ENCODE results near the gene EWSR1.
A peak's percentile ranks its signal among the peaks of the same experiment; 100 is the strongest.

The EWSR1 gene

DNA sequence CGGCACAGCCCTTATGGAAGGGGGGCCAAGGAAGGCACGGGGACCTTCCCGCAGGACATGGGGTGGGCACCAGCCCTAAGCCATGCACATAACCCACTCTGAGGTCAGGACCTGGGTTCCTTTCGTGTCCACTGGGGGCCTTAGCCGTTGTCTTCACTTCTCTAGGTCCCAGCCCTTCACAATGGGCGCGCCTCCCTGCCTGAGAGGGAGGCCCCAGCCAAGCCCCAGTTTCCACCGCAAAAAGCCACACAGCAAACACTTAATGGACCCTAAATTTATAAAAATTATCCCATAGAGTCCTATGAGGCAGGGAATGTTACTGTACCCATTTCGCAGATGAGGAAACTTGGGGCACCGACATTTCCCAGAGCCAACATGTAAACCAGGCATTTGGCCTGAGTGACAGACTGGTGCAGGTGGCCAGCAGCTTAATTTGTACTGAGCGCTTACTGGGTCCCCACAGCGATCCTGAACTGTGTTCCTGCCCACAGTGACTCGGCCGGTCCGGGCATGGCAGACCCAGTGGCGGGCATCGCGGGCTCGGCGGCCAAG, 39.6 kb downstream of the EWSR1 start:
- DNase-seq, result no peak

DNA sequence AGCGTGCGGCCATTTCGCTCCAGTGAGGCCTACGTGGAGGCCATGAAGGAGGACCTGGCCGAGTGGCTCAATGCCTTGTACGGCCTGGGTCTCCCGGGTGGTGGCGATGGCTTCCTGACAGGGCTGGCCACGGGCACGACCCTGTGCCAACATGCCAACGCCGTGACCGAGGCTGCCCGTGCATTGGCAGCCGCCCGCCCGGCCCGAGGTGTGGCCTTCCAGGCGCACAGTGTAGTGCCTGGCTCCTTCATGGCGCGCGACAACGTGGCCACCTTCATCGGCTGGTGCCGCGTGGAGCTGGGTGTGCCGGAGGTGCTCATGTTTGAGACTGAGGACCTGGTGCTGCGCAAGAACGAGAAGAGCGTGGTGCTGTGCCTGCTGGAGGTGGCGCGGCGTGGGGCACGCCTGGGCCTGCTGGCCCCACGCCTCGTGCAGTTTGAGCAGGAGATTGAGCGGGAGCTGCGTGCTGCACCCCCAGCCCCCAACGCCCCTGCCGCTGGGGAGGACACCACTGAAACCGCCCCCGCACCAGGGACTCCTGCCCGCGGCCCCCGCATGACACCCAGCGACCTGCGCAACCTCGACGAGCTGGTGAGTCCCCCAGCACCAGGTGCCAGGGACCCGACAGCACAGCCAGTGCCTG, 40.2 kb downstream of the EWSR1 start:
- DNase-seq, result peak; percentile 9

DNA sequence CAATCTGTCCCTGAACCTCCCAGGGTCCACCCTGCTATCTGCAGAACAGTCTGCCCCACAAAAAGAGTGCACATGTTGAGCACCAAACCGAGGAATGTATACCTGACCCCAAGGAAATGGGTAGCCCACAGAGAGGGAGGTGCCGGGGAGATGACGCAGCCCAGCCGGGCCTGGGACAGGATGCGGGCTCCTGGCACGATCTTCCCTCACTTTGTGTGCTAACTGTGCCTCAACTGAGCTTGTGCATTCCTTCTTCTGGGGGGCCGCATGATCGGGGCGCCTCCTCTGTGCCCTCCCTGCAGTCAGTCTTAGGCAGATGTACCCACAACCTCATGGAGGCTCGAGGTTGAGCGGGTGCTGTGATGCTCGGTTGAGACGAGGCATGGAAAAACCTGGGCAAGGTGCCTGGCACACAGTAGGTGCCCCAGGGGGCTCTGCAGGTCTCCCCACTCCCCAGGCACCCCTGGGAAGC, 40.8 kb downstream of the EWSR1 start:
- no peak for DNase-seq

- DNase-seq, result peak; percentile 23
These were observed 41.4 kb downstream of the EWSR1 start for GRCh38 chr22:29309332-29310064.

DNA sequence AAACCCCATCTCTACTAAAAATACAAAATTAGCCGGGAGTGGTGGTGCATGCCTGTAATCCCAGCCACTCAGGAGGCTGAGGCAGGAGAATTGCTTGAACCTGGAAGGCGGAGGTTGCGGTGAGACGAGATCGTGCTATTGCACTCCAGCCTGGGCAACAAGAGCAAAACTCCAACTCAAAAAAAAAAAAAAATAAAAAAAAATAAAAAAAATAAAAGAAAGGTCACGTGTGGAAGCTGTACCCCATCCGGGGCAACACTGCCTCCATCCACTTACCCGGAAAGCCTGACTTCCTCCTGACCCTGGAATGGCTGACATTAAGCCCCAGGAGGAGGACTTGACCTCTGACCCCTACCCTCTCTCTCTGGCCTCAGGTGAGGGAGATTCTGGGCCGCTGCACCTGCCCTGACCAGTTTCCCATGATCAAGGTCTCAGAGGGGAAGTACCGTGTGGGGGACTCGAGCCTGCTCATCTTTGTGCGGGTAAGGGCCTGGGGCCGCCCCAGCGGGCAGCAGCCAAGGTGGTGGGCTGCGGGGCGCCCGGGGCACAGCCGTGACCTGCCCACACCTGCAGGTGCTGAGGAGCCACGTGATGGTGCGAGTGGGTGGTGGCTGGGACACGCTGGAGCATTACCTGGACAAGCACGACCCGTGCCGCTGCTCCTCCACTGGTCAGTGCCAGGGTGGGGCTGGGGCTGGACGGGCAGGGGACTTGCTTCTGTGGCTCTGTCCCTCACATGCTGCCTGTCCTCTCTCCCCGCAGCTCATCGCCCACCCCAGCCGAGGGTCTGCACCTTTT, 42.2 kb downstream of the EWSR1 start:
- no peak for DNase-seq

DNA sequence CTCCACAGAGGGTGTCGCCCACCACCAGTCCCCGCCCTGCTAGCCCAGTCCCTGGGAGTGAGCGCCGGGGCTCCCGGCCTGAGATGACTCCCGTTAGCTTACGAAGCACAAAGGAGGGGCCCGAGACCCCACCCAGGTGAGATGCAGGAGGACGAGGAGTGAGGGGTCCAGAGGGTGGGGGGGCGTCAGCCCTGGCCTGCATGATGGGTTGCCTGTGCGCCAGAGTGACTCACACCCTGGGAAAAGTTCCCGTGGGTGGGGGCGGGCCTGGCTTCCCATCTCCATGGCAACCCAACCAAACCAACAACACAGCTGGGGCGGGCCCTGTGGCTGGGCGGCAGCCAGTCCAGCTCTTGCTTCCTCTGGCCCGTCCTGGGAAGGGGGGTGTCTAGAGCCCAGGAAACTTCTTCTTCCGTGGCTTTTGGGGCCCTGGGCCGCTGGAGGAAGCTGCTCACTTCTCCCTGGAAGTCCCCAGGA, 42.8 kb downstream of the EWSR1 start:
- DNase-seq, result peak; percentile 93

DNA sequence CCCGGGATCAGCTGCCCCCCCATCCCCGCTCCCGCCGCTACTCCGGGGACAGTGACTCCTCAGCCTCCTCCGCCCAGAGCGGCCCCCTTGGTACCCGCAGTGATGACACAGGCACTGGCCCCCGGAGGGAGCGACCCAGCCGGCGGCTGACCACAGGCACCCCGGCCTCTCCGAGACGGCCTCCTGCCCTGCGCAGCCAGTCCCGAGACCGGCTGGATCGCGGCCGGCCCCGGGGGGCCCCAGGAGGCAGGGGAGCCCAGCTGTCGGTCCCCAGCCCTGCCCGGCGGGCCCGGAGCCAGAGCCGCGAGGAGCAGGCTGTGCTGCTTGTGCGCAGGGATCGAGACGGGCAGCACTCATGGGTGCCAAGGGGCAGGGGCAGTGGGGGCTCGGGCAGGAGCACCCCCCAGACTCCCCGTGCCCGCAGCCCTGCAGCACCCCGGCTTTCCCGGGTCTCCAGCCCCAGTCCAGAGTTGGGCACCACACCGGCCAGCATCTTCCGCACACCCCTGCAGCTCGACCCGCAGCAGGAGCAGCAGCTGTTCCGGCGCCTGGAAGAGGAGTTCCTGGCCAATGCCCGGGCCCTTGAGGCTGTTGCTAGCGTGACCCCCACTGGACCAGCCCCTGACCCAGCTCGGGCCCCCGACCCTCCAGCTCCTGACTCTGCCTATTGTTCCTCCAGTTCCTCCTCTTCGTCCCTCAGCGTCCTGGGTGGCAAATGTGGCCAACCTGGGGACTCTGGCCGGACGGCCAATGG, 43.6 kb downstream of the EWSR1 start:
- DNase-seq, result peak; percentile 29

GRCh38 chr22:29312218-29313125, 44.4 kb downstream of the EWSR1 start:
- peak; percentile 17 for DNase-seq

- peak; percentile 64 for DNase-seq
These were observed 45.1 kb downstream of the EWSR1 start for GRCh38 chr22:29313126-29313575.

- DNase-seq, result peak; percentile 46
These were observed 45.8 kb downstream of the EWSR1 start for GRCh38 chr22:29313576-29314466.

GRCh38 chr22:29314537-29315285, 46.6 kb downstream of the EWSR1 start:
- DNase-seq, result peak; percentile 79

- DNase-seq, result peak; percentile 64
These were observed 47.4 kb downstream of the EWSR1 start, which contains the start of gene RASL10A for GRCh38 chr22:29315286-29316140. TSS of gene RASL10A (minus strand) at chr22:29315697. CDS start at chr22:29315246, 451 bp downstream.

- DNase-seq, result no peak
These were observed 48.2 kb downstream of the EWSR1 start for GRCh38 chr22:29316141-29316828.

- DNase-seq, result no peak
These were observed 49.9 kb downstream of the EWSR1 start for GRCh38 chr22:29317827-29318454.

- no peak for DNase-seq
These were observed 51.0 kb downstream of the EWSR1 start for GRCh38 chr22:29319072-29319471.

- no peak for DNase-seq
These were observed 52.5 kb downstream of the EWSR1 start for GRCh38 chr22:29320546-29320945.

DNA sequence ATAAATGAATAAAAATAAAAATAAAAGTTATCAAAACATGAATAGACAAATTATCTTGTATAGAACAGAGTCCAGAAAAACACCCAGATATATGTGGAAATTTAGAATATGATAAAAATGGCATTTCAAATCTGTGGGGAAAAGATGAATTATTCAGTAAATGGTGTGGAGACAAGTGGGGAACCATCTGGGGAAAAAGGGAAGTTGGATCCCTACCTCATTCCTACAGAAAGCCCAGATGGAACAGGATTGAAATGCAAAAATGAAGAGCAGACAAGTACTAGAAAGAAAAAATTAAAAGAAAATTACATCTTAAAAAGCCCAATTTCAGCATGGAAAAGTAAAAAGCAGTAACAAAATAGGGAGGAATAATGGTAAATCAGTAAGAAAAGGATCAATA, 55.6 kb downstream of the EWSR1 start:
- DNase-seq, result no peak

Data from 8988T (cell line).